K562 treated with DMSO at 1 percent for 24 hours (cell line): ENCODE measurements around the gene AKAP12. TPM values are rescaled to one million over a fixed set of nuclear protein-coding genes. Genes with fewer than 3 reads are reported as not detected.

Source experiments
- total RNA-seq: library from RNA; unstranded; fragments of 300-600 nt; gene quantifications from 2 replicates; pipeline ENCODE4 v1.2.3, GENCODE V29; 2022; ENCODE audit warnings: low read depth; ENCODE audit not compliant: insufficient read depth

AKAP12 gene, protein sequence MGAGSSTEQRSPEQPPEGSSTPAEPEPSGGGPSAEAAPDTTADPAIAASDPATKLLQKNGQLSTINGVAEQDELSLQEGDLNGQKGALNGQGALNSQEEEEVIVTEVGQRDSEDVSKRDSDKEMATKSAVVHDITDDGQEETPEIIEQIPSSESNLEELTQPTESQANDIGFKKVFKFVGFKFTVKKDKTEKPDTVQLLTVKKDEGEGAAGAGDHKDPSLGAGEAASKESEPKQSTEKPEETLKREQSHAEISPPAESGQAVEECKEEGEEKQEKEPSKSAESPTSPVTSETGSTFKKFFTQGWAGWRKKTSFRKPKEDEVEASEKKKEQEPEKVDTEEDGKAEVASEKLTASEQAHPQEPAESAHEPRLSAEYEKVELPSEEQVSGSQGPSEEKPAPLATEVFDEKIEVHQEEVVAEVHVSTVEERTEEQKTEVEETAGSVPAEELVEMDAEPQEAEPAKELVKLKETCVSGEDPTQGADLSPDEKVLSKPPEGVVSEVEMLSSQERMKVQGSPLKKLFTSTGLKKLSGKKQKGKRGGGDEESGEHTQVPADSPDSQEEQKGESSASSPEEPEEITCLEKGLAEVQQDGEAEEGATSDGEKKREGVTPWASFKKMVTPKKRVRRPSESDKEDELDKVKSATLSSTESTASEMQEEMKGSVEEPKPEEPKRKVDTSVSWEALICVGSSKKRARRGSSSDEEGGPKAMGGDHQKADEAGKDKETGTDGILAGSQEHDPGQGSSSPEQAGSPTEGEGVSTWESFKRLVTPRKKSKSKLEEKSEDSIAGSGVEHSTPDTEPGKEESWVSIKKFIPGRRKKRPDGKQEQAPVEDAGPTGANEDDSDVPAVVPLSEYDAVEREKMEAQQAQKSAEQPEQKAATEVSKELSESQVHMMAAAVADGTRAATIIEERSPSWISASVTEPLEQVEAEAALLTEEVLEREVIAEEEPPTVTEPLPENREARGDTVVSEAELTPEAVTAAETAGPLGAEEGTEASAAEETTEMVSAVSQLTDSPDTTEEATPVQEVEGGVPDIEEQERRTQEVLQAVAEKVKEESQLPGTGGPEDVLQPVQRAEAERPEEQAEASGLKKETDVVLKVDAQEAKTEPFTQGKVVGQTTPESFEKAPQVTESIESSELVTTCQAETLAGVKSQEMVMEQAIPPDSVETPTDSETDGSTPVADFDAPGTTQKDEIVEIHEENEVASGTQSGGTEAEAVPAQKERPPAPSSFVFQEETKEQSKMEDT (N-terminal part only)
- 0.29 and 0.49 TPM in 2 replicates for total RNA-seq

DNA sequence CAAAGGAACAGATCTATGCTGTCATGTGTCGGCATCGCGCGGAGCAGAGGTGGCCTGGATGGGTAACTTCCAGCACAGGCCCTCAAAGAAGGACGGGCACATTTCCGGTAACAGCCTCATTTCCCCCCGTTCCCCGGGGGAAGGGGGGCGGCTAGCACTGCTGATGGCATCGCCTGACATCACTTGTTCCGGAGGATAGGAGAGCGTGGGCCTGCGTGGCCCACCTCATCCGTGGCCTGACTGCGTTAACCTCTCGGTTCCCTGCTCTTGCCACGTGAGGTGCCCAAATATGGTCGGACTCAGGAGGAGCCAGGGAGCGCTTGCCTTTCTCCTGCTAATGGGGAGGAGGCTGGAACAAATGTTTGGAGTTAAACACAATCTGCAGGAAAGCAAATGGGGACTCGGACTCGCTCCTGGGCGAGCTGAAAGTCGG, at the start of gene AKAP12:
Gene AKAP12 (plus strand): TSS at position 365 of the 433 bp plus-strand sequence. CDS start 596 bp downstream, outside the sequence.

DNA sequence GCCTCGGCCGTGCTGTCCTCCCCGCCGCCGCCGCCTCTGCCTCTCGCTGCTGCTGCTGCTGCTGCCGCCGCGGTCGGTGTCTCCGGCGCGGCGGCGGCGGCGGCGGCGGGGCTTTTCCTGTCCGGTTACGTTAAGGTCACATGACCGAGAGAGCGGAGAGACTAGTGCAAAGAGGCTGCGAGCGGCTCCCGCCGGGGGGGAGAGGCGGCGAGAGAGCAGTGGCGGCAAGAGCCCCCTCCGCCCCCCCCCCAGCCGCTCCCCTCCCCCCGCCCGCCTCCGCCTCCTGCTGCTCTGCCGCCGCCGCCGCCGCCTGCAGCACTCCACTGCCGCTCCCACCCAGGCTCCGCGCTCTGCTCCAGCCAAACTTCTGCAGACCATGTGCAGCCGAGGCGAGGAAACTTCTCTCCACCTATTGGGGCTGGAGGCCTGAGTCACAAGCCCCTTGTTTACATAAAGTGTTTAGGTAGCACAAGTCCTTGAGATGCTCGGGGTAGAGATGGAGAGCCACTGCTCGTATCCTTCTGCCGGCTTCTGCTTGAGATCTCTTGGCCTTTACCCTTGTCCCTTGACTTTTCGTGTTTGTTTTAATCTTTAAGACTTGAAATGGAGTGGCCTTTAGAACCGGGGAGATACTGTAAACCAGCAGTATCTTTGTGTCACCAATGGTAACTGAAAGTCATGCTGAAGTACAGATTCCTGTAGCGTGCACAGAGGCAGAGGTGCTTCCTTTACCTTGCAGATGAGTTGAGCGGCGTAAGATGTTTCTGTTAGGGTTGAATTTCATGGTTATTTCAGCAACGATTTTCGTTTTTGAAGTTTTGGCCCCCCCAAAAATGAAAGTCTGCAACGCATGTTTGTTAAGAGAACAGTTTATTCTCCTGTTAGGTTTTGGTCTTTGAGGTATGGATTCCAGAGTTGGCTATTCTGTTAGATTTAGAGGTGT, 152.0 kb downstream of the AKAP12 start, which contains the start of gene ZBTB2:
Gene ZBTB2 (minus strand): TSS at position 89 of the 943 bp plus-strand sequence. CDS start 17,922 bp downstream, outside the sequence.

Other genes with a start within 250 kb of the AKAP12 start
- gene ZBTB2, start 151.6 kb downstream of the AKAP12 start, total RNA-seq: 5.2 and 6.6 TPM in 2 replicates
- gene RMND1, start 212.2 kb downstream of the AKAP12 start, total RNA-seq: 13.4 and 14.2 TPM in 2 replicates